Stomach (tissue), 19 donors: Measurements from ENCODE around the gene CBX4. TPM values are rescaled to one million over a fixed set of nuclear protein-coding genes. Genes with fewer than 3 reads are reported as not detected.

Experiments
- DNase-seq, 2 donors: peaks; one replicate each; pipeline versions ENCODE4 v3.0.0 to v3.0.0-alpha.2; 2013 to 2019
- H3K27ac ChIP-seq, 5 donors: fragments of 200-600 bp in 4 of 5; sonication (generic) in 4 of 5; one replicate each; pipeline ENCODE4 v1.5.1; 2013 to 2019; ENCODE audit warnings: mild to moderate bottlenecking in 1 of 5, moderate library complexity in 1 of 5
- H3K27me3 ChIP-seq, 3 donors: fragments of 200-600 bp; sonication (generic); one replicate each; pipeline ENCODE4 v1.5.1; 2017 to 2019; ENCODE audit warnings: mixed run types in 1 of 3
- H3K36me3 ChIP-seq, 4 donors: fragments of 200-600 bp; sonication (generic); 1 replicate in 3 of 4; 2 replicates in 1 of 4; pipeline ENCODE4 v1.5.1; 2016 to 2019
- H3K4me1 ChIP-seq, 4 donors: fragments of 200-600 bp; sonication (generic); one replicate each; pipeline ENCODE4 v1.5.1; 2016 to 2019
- H3K4me3 ChIP-seq, 4 donors: fragments of 200-600 bp; sonication (generic) in 3 of 4; one replicate each; pipeline ENCODE4 v1.5.1; 2016 to 2019; ENCODE audit warnings: mild to moderate bottlenecking in 1 of 4
- H3K9me3 ChIP-seq, 4 donors: fragments of 200-600 bp; sonication (generic); one replicate each; pipeline ENCODE4 v1.5.1; 2016 to 2019
- CTCF ChIP-seq, 7 experiments: fragments of 450-650 bp in 4 of 7; fragments of 200-600 bp in 3 of 7; sonication (generic) in 3 of 7; IDR thresholded peaks; one replicate each; pipeline ENCODE4 v1.5.1; 2016 to 2019; ENCODE audit warnings: antibody characterized with exemption in 7 of 7, control low read depth in 2 of 7, mild to moderate bottlenecking in 1 of 7
- EP300 ChIP-seq: sonication (generic); formaldehyde crosslinking; IDR thresholded peaks from one replicate; pipeline ENCODE4 v1.6.1; 2017; ENCODE audit warnings: antibody characterized with exemption
- POLR2A ChIP-seq, 4 donors: fragments of 450-650 bp; IDR thresholded peaks; one replicate each; pipeline ENCODE4 v1.6.1; 2016; ENCODE audit warnings: antibody characterized with exemption in 4 of 4, control low read depth in 2 of 4, mild to moderate bottlenecking in 1 of 4, moderate library complexity in 1 of 4
- POLR2AphosphoS5 ChIP-seq, 3 donors: sonication (generic); formaldehyde crosslinking; IDR thresholded peaks; one replicate each; pipeline ENCODE4 v1.6.1; 2016; ENCODE audit warnings: antibody characterized with exemption in 3 of 3
- WGBS, 5 donors: extraction: QIAGEN DNeasy Blood & Tissue Kit in 3 of 5; methylation state at CpG; one replicate each; pipeline versions ENCODE4 v1.1.5 to v1.1.7; 2013 to 2018; 5-methylcytosine and 5-hydroxymethylcytosine counted together
- intact Hi-C: fragments of 100-400 bp; cut with DNase I; formaldehyde crosslinking; loops from one replicate; pipeline ENCODE4 v1.15.1; 2023; ENCODE audit warnings: low total_unique reads
- long read RNA-seq, 10 donors: transcript quantifications; one replicate each; lab custom pipeline, GENCODE V29; 2026
- polyA plus RNA-seq, 3 donors: library from polyadenylated mRNA; stranded (reverse); fragments of 200-250 nt; gene quantifications; one replicate each; pipeline ENCODE4 v1.2.3, GENCODE V29; 2013
- total RNA-seq, 5 donors: library from RNA; depleted of rRNA; stranded (reverse); fragments of >200 nt; gene quantifications; one replicate each; pipeline versions ENCODE4 v1.1.0 to v1.2.3, GENCODE V29; 2014 to 2016
- donor health status: healthy with polysubstance abuse.
- donor health status: Bipolar disorder and iron deficiency.
- donor health status: healthy.

CBX4 gene
- 1 to 10 TPM; 1.8 to 9.8 (median 7.8) TPM for total RNA-seq
- polyA plus RNA-seq, result 10 to 100 TPM in 1 of 3 donors, 1 to 10 TPM in 2; 7.6 to 10.6 (median 9.3) TPM
- long read RNA-seq, donor 1, transcript CBX4-201 (5 exons, 2,664 nt), result major isoform, 6 of 6 reads
- long read RNA-seq, donor 1, partial matches to known transcripts, result 0 of 6 reads
- long read RNA-seq, donor 1, other reads (novel, unspliced or antisense), result 0 of 6 reads
- long read RNA-seq, donor 2, partial matches to known transcripts, result 0 of 2 reads
- long read RNA-seq, donor 2, other reads (novel, unspliced or antisense), result 0 of 2 reads
- long read RNA-seq, donor 3, partial matches to known transcripts, result 0 of 3 reads
- long read RNA-seq, donor 3, other reads (novel, unspliced or antisense), result 0 of 3 reads
- long read RNA-seq, donor 4, result 0 reads
- long read RNA-seq, donor 5, transcript CBX4-201 (5 exons, 2,664 nt), result major isoform, 8 of 8 reads
- long read RNA-seq, donor 5, partial matches to known transcripts, result 0 of 8 reads
- long read RNA-seq, donor 5, other reads (novel, unspliced or antisense), result 0 of 8 reads
- long read RNA-seq, donor 6, transcript CBX4-201 (5 exons, 2,664 nt), result major isoform, 7 of 7 reads
- long read RNA-seq, donor 6, partial matches to known transcripts, result 0 of 7 reads
- long read RNA-seq, donor 6, other reads (novel, unspliced or antisense), result 0 of 7 reads
- long read RNA-seq, donor 7, transcript CBX4-201 (5 exons, 2,664 nt), result major isoform, 8 of 8 reads
- long read RNA-seq, donor 7, partial matches to known transcripts, result 0 of 8 reads
- long read RNA-seq, donor 7, other reads (novel, unspliced or antisense), result 0 of 8 reads
- long read RNA-seq, donor 8, partial matches to known transcripts, result 0 of 1 reads
- long read RNA-seq, donor 8, other reads (novel, unspliced or antisense), result 0 of 1 reads
- long read RNA-seq, donor 9, transcript CBX4-201 (5 exons, 2,664 nt), result major isoform, 6 of 6 reads
- long read RNA-seq, donor 9, partial matches to known transcripts, result 0 of 6 reads
- long read RNA-seq, donor 9, other reads (novel, unspliced or antisense), result 0 of 6 reads
- long read RNA-seq, donor 10, partial matches to known transcripts, result 0 of 3 reads
- long read RNA-seq, donor 10, other reads (novel, unspliced or antisense), result 0 of 3 reads

- H3K9me3 ChIP-seq, result no peaks in the 10 kb centered on the region
- WGBS, 5 donors, result 1 to 5% (median 1%) methylated on average over 22 to 103 of the region's 103 CpGs
- H3K27ac ChIP-seq, result peak within 1 kb of the TSS; percentile 96 to 99 (median 98)
- peaks cover 31 to 51% (median 46%) of the 10 kb centered on the region in 3 donors for H3K27me3 ChIP-seq
- H3K36me3 ChIP-seq, result peaks cover 6 to 10% (median 9%) of the 10 kb centered on the region in 4 donors
- DNase-seq, result peak; percentile 97 to 98
- H3K4me1 ChIP-seq, result peaks cover 77 to 88% (median 87%) of the 10 kb centered on the region in 4 donors
- H3K4me3 ChIP-seq, result peak within 1 kb of the TSS; percentile 61 to 85 (median 76)
- TF ChIP-seq POLR2A (IDR thresholded peaks at IDR 0.05), result no peak
- peak; percentile 76 to 95 (median 92) for TF ChIP-seq POLR2AphosphoS5 (IDR thresholded peaks at IDR 0.05)
- peak in 5 of 7 experiments; percentile 31 to 78 (median 56) for TF ChIP-seq CTCF (IDR thresholded peaks at IDR 0.05)
- intact Hi-C loops, result loop anchor here (5.0 kb wide), 1 partner anchor 42 kb away; the partner anchor contains the start of gene CBX8
Measured at GRCh38 chr17:79839356-79840268, at the start of gene CBX4. TSS of gene CBX4 (minus strand) at chr17:79839440. CDS start at chr17:79839251, 189 bp downstream.

- Histone ChIP-seq H3K9me3 (no peaks in the 10 kb centered on the region), H3K27ac (no peak overlapping the region), H3K27me3 (peaks cover 0 to 91% (median 12%) of the 10 kb centered on the region in 3 donors), H3K4me1 (peaks cover 6 to 26% (median 23%) of the 10 kb centered on the region in 4 donors), H3K36me3 (no peaks in the 10 kb centered on the region), H3K4me3 (no peak overlapping the region)
- no peak for DNase-seq
- intact Hi-C loops, result no loop called here
- WGBS, 5 donors, result 89 to 93% (median 90%) methylated on average over 17 of the region's 17 CpGs
- TF ChIP-seq POLR2AphosphoS5 (IDR thresholded peaks at IDR 0.05) (no peak), POLR2A (IDR thresholded peaks at IDR 0.05) (no peak), EP300 (no peak), CTCF (IDR thresholded peaks at IDR 0.05) (no peak)
Measured at GRCh38 chr17:79888009-79888540, 48.8 kb upstream of the CBX4 start.

DNA sequence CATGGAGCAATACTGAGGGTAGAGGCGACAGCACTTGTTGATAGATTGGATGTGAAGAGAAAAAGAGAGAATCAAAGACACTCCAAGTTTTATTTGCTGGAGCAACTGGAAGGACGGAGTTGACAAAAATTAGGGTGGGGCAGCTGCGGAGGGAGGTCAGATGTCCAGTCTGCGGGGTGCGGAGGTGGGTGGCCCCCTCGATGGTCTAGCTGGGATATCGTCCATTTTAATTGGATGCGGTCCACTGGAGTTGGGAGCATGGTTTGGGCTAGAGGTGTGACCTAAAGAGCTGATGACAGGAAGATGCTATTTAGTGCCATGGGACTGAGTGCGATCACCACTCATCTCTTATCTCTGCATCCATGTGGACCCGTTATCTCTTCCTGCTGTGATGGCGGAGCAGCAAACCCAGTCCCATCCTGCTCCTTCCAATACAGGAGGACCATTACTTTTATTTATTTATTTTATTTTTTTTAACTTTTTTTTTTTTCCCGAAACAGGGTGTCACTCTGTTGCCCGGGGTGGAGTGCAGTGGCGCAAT lies 48.3 kb upstream of the CBX4 start:
- H3K9me3 ChIP-seq, result no peaks in the 10 kb centered on the region
- WGBS, 5 donors, result 81 to 89% (median 86%) methylated on average over 14 of the region's 14 CpGs
- TF ChIP-seq EP300 (no peak), POLR2AphosphoS5 (IDR thresholded peaks at IDR 0.05) (no peak), CTCF (IDR thresholded peaks at IDR 0.05) (no peak), POLR2A (IDR thresholded peaks at IDR 0.05) (no peak)

More for the DNA sequence above, 48.3 kb upstream of the CBX4 start:
- Histone ChIP-seq H3K4me1 (peaks cover 4 to 22% (median 18%) of the 10 kb centered on the region in 4 donors), H3K27me3 (peaks cover 0 to 91% (median 12%) of the 10 kb centered on the region in 3 donors), H3K27ac (no peak overlapping the region), H3K4me3 (no peak overlapping the region), H3K36me3 (no peaks in the 10 kb centered on the region)
- intact Hi-C loops, result no loop called here
- DNase-seq, result no peak
